NCI-H510A (cell line): ENCODE results near the gene NRAS.

ENCODE experiments used
- DNase-seq: peaks from one replicate; lab custom pipeline; 2025; lab: John Stamatoyannopoulos, UW

Gene NRAS

DNA sequence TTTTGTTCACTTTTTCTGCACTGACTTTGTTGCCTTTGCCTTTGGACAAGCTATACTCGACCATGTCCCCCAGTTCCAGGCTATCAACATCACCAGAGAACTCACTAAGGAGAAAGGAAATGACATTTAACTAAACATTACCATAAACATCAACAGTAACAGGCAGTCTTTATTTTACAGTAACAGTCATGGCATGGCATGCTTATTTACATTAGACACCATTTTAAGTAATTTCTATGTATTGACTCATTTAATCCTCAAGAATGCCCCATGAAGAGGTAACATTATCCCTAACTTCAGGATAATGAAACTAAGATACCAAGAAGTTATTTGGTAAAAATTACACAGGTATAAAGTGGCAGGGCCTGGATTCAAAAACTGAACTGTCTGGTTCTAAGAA, 8.7 kb upstream of the NRAS start:
- no peak for DNase-seq

- DNase-seq, result no peak
These were observed 7.3 kb upstream of the NRAS start for GRCh38 chr1:114723915-114724314.

GRCh38 chr1:114723457-114723856, 6.9 kb upstream of the NRAS start:
- no peak for DNase-seq

- DNase-seq, result no peak
These were observed 3.9 kb upstream of the NRAS start for GRCh38 chr1:114720492-114720891.

GRCh38 chr1:114719424-114719787, 2.8 kb upstream of the NRAS start:
- no peak for DNase-seq

GRCh38 chr1:114718661-114719423, 2.3 kb upstream of the NRAS start:
- no peak for DNase-seq

- DNase-seq, result no peak
These were observed 643 bp downstream of the NRAS start for GRCh38 chr1:114715952-114716303.

GRCh38 chr1:114712977-114713376, 3.6 kb downstream of the NRAS start:
- DNase-seq, result no peak

DNA sequence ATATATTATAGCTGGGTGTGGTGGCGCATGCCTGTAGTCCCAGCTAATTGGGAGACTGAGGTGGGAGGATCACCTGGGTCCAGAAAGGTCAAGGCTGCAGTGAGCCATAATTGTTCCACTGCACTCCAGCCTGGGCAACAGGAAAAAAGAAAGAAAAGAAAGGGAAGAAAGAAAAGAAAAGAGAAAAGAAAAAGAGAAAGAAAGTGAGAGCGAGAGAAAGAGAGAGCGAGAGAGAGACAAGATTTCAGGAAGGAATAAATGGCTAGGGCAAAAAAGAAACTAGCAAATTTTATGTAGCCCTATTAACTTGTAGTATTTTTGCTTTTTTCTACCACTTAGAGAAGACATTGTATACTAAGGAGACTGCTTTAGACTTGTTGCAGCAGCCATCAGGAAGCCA, 6.2 kb downstream of the NRAS start:
- no peak for DNase-seq

DNA sequence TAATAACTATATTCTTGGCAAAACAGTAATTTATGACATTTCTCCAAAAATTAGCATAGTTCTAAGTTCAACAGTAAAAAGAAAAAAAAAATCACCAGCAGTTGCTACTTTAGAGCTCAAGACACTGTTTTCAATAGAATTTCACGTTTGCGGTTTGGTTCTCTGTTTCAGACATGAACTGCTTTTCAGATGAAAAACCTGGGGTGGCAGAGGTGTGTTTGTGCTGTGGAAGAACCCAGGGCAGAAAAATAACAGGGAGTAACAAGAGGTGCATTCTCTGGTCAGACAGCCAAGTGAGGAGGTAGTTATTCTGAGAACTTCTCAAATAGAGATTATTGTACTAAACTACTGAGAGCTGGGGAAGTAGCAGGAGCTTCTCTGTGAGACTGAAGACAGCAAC, 9.0 kb downstream of the NRAS start:
- DNase-seq, result no peak

DNA sequence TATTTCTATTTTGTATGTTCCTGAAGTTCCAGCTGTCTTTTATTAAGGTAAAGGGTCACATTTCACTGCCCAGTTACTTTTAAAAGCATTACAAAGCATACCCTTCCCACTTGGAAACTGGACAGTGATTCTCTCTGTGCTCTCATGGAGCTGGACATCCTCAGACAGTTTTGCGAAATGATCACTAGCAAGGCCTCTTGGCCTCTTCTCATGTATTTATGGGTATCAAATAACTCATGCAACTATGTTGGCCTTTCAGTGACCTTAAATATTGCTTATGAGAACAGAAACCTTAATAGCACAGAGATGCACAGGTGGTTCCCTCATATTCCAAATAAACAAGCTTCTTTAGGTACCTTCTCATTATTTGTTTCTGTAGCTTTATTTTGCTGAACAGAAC, 13.3 kb downstream of the NRAS start:
- no peak for DNase-seq

- no peak for DNase-seq
These were observed 13.8 kb downstream of the NRAS start for GRCh38 chr1:114702737-114703136.

GRCh38 chr1:114701931-114702330, 14.6 kb downstream of the NRAS start:
- DNase-seq, result no peak

GRCh38 chr1:114700036-114700600, 16.5 kb downstream of the NRAS start:
- no peak for DNase-seq

DNA sequence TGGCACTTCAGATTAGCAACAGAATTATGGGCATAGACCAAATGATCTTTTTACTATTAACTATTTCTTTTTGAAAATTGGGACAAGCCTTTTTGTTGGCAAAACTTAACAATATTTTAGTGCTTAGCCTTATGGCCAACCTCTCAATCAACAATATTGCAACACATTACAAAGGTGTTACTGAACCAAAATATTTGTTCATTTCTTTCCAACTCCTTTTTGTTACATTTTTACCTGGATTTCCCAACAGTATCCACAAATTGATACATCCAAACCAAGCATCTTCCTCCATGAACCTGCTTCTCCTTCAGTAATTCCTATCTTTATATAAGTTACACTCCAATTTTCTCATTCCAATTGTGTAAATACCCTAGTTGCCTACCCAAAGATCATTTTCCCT, 19.8 kb downstream of the NRAS start:
- no peak for DNase-seq

DNA sequence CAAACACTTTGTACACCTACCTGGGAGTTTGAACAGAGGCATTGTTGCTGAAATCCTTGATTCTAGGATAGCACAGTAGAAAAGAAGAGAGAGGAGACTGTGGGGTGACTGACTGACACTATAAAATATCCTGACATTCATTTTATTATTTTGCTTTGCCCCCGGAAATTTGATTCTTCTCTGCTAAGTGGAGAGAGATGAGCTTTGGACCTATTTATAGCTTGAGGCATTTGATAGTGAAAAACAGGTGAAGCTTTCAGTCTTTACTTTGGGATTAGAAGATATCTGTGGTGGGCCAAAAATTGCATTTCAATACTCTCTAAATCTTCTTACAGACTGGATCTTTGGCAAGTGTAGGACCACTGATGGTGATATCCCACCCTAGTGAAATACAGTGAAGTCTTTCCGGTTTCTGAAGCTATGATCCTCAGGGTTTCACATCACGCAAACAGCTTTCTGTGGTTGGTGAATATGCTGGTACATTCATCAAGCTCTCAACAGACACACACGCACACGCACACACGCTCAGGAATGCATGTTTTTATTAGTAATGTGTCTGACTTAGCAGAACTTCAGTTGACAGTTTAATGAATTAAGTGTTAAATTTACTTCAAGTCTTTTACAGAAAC, 21.0 kb downstream of the NRAS start, which contains the start of gene AMPD1:
TSS of gene AMPD1 (minus strand) at position 117 of the 629 bp plus-strand sequence. CDS start at position 42, 75 bp downstream.
- DNase-seq, result no peak

DNA sequence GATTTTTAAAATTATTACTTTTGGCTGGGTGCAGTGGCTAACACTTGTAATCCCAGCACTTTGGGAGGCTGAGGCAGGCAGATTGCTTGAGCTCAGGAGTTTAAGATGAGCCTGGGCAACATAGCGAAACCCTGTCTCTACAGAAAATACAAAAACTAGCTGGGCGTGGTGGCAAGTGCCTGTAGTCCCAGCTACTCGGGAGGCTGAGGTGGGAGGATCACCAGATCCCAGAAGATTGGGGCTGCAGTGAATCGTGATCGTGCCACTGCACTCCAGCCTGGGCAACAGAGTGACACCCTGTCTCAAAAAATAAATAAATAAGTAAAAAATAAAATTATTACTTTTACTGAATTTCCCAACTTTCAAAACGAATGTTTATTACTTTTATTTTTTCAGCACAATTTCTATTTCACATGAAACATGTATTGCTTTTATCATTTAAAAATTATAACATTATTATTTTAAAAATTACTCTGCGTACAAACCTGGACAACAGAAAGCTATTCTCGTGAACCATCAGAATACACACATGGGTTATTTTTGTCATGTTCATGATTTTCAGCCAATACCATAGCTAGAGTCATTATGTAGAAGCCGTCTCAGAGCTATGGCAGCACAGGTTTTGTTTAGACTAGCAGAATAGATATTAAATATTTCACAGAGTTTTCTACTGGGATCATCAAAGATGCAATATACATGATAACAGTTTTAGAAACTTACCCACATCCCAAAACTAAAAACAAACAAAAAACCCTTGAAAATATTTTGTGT, 21.8 kb downstream of the NRAS start:
- no peak for DNase-seq

DNA sequence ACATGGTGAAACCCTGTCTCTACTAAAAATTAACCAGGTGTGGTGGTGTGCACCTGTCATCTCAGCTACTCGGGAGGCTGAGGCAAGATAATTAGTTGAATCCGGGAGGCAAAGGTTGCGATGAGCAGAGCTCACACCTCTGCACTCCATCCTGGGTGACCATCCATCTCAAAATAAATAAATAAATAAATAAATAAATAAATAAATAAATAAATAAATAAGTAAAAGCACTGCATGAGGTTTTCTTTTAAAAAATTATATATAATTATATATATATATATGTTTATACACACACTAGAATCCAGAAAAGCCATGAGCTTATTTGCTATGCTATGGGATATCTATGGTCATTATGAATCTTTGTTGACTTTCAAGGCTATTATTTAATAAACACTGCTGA, 23.6 kb downstream of the NRAS start:
- no peak for DNase-seq

- DNase-seq, result no peak
These were observed 25.5 kb downstream of the NRAS start for GRCh38 chr1:114691061-114691460.

- no peak for DNase-seq
These were observed 26.4 kb downstream of the NRAS start for GRCh38 chr1:114690148-114690547.

DNA sequence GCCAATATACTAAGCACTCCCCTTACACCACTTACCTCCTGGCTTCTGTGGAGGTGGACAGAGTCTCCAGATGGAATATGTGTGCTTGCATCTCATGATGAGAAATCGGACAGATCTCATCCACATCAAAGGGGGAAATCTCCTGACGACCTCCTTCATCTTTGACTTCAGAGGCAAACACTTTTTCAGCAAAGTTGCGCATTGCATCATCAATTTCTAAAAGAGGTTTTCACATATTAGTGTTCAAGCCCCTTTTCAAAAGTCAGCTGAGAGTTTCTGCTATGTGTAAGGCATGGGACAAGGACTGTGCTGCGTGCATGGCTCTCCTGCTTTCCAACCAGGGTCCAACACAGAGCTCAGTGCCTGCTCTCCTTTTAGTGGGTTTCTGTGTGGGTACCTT, 28.0 kb downstream of the NRAS start:
- DNase-seq, result no peak

GRCh38 chr1:114685851-114686250, 30.7 kb downstream of the NRAS start:
- no peak for DNase-seq

GRCh38 chr1:114677691-114678090, 38.9 kb downstream of the NRAS start:
- no peak for DNase-seq
